ENCODE results near the gene ZMIZ1. TPM values are rescaled to one million over a fixed set of nuclear protein-coding genes. Genes with fewer than 3 reads are reported as not detected.

ZMIZ1 gene
- total RNA-seq, 1 experiment from 2014 or later: 34.2 TPM

- Histone ChIP-seq H3K9me3 (ENCODE audit: control insufficient read depth, insufficient read depth, low read depth, low read length) (no peaks in the 10 kb centered on the region), H3K36me3 (ENCODE audit: control insufficient read depth, insufficient read depth, low read length) (no peaks in the 10 kb centered on the region), H3K27me3 (ENCODE audit: control insufficient read depth, insufficient read depth, low read length) (no peaks in the 10 kb centered on the region), H3K4me1 (ENCODE audit: control insufficient read depth, insufficient read depth, low read length) (no peaks in the 10 kb centered on the region), H3K27ac (ENCODE audit: low read length) (no peak overlapping the region), H3K4me3 (ENCODE audit: low read depth in 2 of 2, low read length in 2 of 2) (no peak overlapping the region)
- DNase-seq (ENCODE audit: low read depth, low spot score) (no peak), ATAC-seq (no peak)
- intact Hi-C loops (cut with micrococcal nuclease; ENCODE audit: unreplicated experiment) (no loop called here), in situ Hi-C loops (cut with HindIII; ENCODE audit: low pct_unique_long_range_greater_than_20kb, low sequenced_read_pairs) (no loop called here)
- BruUV-seq (replicated peaks): no TSS peak
- CTCF ChIA-PET: no interaction called here
- POLR2A ChIA-PET: no interaction called here
- TF ChIP-seq SIN3A (IDR thresholded peaks at IDR 0.05; ENCODE audit: borderline replicate concordance, insufficient read depth, low read depth, low read length) (no peak), TCF7L2 (IDR thresholded peaks at IDR 0.05; ENCODE audit: low read depth, low read length) (no peak), CTCF (IDR thresholded peaks at IDR 0.05) (no peak), POLR2AphosphoS5 (IDR thresholded peaks at IDR 0.05; ENCODE audit: low read depth, low read length) (no peak), REST (IDR thresholded peaks at IDR 0.05; ENCODE audit: insufficient read depth in 1 of 2, low read depth in 2 of 2, low read length in 1 of 2) (no peak)
Measured at GRCh38 chr10:79209831-79210230, 141.1 kb downstream of the ZMIZ1 start.

- Histone ChIP-seq H3K4me3 (ENCODE audit: low read depth in 2 of 2, low read length in 2 of 2) (no peak overlapping the region), H3K36me3 (ENCODE audit: control insufficient read depth, insufficient read depth, low read length) (no peaks in the 10 kb centered on the region), H3K4me1 (ENCODE audit: control insufficient read depth, insufficient read depth, low read length) (no peaks in the 10 kb centered on the region), H3K27me3 (ENCODE audit: control insufficient read depth, insufficient read depth, low read length) (no peaks in the 10 kb centered on the region), H3K27ac (ENCODE audit: low read length) (no peak overlapping the region), H3K9me3 (ENCODE audit: control insufficient read depth, insufficient read depth, low read depth, low read length) (no peaks in the 10 kb centered on the region)
- POLR2A ChIA-PET: no interaction called here
- intact Hi-C loops (cut with micrococcal nuclease; ENCODE audit: unreplicated experiment) (no loop called here), in situ Hi-C loops (cut with HindIII; ENCODE audit: low pct_unique_long_range_greater_than_20kb, low sequenced_read_pairs) (no loop called here)
- DNase-seq (ENCODE audit: low read depth, low spot score): no peak
- TF ChIP-seq POLR2AphosphoS5 (IDR thresholded peaks at IDR 0.05; ENCODE audit: low read depth, low read length) (no peak), CTCF (IDR thresholded peaks at IDR 0.05) (no peak), SIN3A (IDR thresholded peaks at IDR 0.05; ENCODE audit: borderline replicate concordance, insufficient read depth, low read depth, low read length) (no peak), REST (IDR thresholded peaks at IDR 0.05; ENCODE audit: insufficient read depth in 1 of 2, low read depth in 2 of 2, low read length in 1 of 2) (no peak), TCF7L2 (IDR thresholded peaks at IDR 0.05; ENCODE audit: low read depth, low read length) (no peak)
- CTCF ChIA-PET: no interaction called here
- ATAC-seq: no peak
- BruUV-seq (replicated peaks): no TSS peak
Measured at GRCh38 chr10:79210672-79211071, 141.9 kb downstream of the ZMIZ1 start.
